Cardiac muscle cell (in vitro differentiated cells and primary cell): ENCODE measurements around the gene NOTCH4. TPM values are rescaled to one million over a fixed set of nuclear protein-coding genes. Genes with fewer than 3 reads are reported as not detected.

Experiments
- DNase-seq, 2 donors: peaks; one replicate each; pipeline versions ENCODE4 v3.0.0 to v3.0.0-alpha.2; 2010 to 2017; ENCODE audit warnings: low read depth in 1 of 2, low spot score in 1 of 2
- H3K27ac ChIP-seq: fragments of 200-600 bp; sonication (generic); 2 replicates; pipeline ENCODE4 v1.5.1; 2016
- H3K27me3 ChIP-seq: fragments of 200-600 bp; sonication (generic); 2 replicates; pipeline ENCODE4 v1.6.0; 2016; ENCODE audit warnings: control low read depth
- H3K36me3 ChIP-seq: fragments of 200-600 bp; sonication (generic); 2 replicates; pipeline ENCODE4 v1.5.1; 2016; ENCODE audit warnings: control low read depth
- H3K4me1 ChIP-seq: fragments of 200-600 bp; sonication (generic); 2 replicates; pipeline ENCODE4 v1.8.1; 2017; ENCODE audit warnings: low read depth, mild to moderate bottlenecking, mixed run types
- H3K4me3 ChIP-seq: fragments of 200-600 bp; sonication (generic); 2 replicates; pipeline ENCODE4 v1.5.1; 2016; ENCODE audit warnings: mild to moderate bottlenecking
- H3K9me3 ChIP-seq: fragments of 200-600 bp; sonication (generic); 2 replicates; pipeline ENCODE4 v1.5.1; 2017; ENCODE audit warnings: low read depth, mild to moderate bottlenecking, control low read depth
- polyA plus RNA-seq: library from polyadenylated mRNA; unstranded; fragments of >200 nt; fragmentation: Nextera tagmentation; extraction: Ambion mirVana; gene quantifications from 2 replicates; pipeline ENCODE4 v1.2.1, GENCODE V29; 2016
- total RNA-seq: library from RNA; depleted of rRNA; stranded (reverse); fragments of >200 nt; gene quantifications from 2 replicates; pipeline ENCODE4 v1.2.3, GENCODE V29; 2016
- TF ChIP-seq, protein P1 (sequence below): IDR thresholded peaks from 2 replicates; pipeline ENCODE4 v1.5.1; 2012; ENCODE audit warnings: low read depth, mild to moderate bottlenecking, low read length

The NOTCH4 gene
- total and polyA plus RNA-seq, 2 experiments from 2014 or later: 3.2 to 5.0 TPM

DNA sequence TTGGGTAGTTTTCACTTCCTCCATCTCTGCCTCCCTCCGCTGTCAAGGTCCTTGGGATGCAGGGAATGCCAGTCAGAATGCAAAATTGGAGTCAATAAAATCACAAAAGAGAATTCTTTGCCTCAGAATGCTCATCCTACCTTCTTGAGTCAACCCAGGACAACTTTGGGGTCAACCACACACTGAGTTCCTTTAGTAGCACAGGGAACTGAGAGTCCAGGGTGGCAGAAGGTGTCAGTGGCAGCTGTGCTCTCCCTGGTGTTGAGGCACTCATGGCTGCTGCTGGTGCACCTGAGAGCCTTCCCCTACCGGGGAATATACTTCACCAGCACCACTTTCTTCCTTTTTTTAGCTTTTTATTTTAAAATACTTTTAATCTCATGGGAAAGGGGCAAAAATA, 829 bp upstream of the NOTCH4 start:
- Histone ChIP-seq H3K27me3 (no peaks in the 10 kb centered on the region), H3K9me3 (no peaks in the 10 kb centered on the region), H3K4me3 (no peak overlapping the region), H3K36me3 (no peaks in the 10 kb centered on the region), H3K27ac (no peak overlapping the region), H3K4me1 (no peaks in the 10 kb centered on the region)
- DNase-seq: no peak
- TF ChIP-seq, protein P1, sequence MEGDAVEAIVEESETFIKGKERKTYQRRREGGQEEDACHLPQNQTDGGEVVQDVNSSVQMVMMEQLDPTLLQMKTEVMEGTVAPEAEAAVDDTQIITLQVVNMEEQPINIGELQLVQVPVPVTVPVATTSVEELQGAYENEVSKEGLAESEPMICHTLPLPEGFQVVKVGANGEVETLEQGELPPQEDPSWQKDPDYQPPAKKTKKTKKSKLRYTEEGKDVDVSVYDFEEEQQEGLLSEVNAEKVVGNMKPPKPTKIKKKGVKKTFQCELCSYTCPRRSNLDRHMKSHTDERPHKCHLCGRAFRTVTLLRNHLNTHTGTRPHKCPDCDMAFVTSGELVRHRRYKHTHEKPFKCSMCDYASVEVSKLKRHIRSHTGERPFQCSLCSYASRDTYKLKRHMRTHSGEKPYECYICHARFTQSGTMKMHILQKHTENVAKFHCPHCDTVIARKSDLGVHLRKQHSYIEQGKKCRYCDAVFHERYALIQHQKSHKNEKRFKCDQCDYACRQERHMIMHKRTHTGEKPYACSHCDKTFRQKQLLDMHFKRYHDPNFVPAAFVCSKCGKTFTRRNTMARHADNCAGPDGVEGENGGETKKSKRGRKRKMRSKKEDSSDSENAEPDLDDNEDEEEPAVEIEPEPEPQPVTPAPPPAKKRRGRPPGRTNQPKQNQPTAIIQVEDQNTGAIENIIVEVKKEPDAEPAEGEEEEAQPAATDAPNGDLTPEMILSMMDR: no peak

DNA sequence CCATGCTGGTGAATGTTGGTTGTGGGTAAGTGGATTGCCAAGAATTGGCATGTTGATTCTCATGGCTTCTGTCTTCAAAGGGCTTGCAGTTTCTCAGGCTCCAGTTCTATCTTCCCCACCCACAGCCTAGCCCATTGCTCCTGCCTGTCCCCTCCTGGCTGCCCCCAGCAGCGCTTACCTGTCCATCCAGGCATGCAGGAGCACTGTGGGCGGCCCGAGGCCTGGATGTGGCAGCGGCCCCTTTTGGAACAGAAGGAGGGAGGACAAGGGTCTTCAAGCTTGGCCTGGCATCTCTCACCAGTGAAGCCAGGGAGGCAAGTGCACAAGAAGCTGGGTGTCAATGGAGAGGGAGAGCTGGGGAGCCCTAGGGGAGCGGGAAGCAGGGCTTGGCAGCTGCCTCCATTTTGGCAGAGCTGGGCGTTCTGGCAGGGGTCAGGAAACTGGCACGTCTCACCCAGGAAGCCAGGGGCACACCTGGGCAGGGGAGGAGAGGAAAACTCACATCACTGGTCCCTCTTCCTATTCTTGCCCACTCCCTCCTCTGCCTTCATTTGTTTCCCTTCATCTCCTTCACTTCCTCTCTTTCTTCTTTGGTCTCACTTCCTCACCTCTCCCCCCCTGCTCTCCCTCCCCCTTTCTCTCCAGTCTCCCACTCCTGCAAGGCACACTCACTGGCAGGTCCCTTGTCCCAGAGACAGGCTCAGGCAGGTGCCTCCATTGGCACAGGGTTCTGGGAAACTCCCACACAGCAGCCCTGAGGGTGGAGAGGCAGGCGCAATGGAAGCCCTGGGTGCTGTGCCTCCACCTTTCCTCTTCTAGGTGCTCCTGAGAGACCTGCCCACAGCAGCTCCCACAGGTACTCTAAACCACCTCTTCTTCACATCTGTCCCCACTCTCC, 1.3 kb downstream of the NOTCH4 start:
- DNase-seq: no peak
- H3K27ac ChIP-seq: no peak overlapping the region
- H3K27me3 ChIP-seq: no peaks in the 10 kb centered on the region
- H3K4me3 ChIP-seq: no peak overlapping the region
- no peaks in the 10 kb centered on the region for H3K36me3 ChIP-seq
- TF ChIP-seq, protein P1: no peak
- no peaks in the 10 kb centered on the region for H3K9me3 ChIP-seq
- H3K4me1 ChIP-seq: no peaks in the 10 kb centered on the region

- Histone ChIP-seq H3K27ac (no peak overlapping the region), H3K27me3 (no peaks in the 10 kb centered on the region), H3K9me3 (no peaks in the 10 kb centered on the region), H3K4me1 (no peaks in the 10 kb centered on the region), H3K36me3 (no peaks in the 10 kb centered on the region), H3K4me3 (no peak overlapping the region)
- DNase-seq: no peak
- TF ChIP-seq, protein P1: no peak
Observed at GRCh38 chr6:32220021-32220420, 3.8 kb downstream of the NOTCH4 start.

- Histone ChIP-seq H3K4me1 (no peaks in the 10 kb centered on the region), H3K9me3 (no peaks in the 10 kb centered on the region), H3K4me3 (no peak overlapping the region), H3K36me3 (no peaks in the 10 kb centered on the region), H3K27me3 (no peaks in the 10 kb centered on the region), H3K27ac (no peak overlapping the region)
- TF ChIP-seq, protein P1: no peak
- no peak for DNase-seq
Observed at GRCh38 chr6:32218167-32218566, 5.7 kb downstream of the NOTCH4 start.

DNA sequence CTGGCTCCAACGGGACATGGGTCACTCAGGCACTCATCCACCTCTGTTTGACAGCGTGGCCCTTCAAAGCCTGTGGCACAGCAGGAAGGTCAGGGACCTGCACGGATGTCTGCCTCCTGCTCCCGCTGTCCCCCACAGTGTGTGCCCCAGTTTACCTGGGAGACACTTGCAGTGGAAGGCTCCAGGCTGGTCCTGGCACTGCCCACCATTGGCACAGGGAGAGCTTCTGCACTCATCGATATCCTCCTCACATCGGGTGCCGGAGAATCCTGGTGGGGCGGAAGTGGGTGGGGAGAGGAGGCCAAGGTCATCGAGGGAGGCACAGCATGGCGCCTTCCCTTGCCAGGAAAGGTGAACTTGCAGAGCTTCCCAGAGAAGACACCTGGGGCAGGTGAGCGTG, 6.9 kb downstream of the NOTCH4 start:
- H3K4me1 ChIP-seq: no peaks in the 10 kb centered on the region
- TF ChIP-seq, protein P1: no peak
- H3K36me3 ChIP-seq: no peaks in the 10 kb centered on the region
- DNase-seq: no peak
- H3K9me3 ChIP-seq: no peaks in the 10 kb centered on the region
- H3K27me3 ChIP-seq: no peaks in the 10 kb centered on the region
- no peak overlapping the region for H3K4me3 ChIP-seq
- H3K27ac ChIP-seq: no peak overlapping the region
